Activated T-helper 2 cell treated with anti-CD3 and anti-CD28 coated beads, Interferon-gamma antibody, Interleukin-2, Interleukin-4, amounts not matched to agents 10 μg/mL and 5 μg/mL and 100 μg/mL, durations not matched to agents 14 hours and 24 hours and 36 hours (primary cell): ENCODE measurements around the gene ANXA3. TPM values are rescaled to one million over a fixed set of nuclear protein-coding genes. Genes with fewer than 3 reads are reported as not detected.
"Not testable (repeated sequence)": the region's sequence is repeated elsewhere in the genome, so short reads cannot be mapped to it uniquely, and the experiment has no call there.

Source experiments
- DNase-seq: peaks from one replicate; pipeline ENCODE4 v3.0.0; 2021; ENCODE audit warnings: low spot score
- H3K27ac Mint-ChIP-seq: one replicate; pipeline ENCODE4 v1.8.0; 2021; ENCODE audit warnings: mixed read lengths
- H3K27me3 Mint-ChIP-seq: one replicate; pipeline ENCODE4 v1.8.0; 2021; ENCODE audit warnings: low read depth, mixed read lengths
- H3K36me3 Mint-ChIP-seq: one replicate; pipeline ENCODE4 v1.8.0; 2021; ENCODE audit warnings: low read depth, mixed read lengths
- H3K4me1 Mint-ChIP-seq: one replicate; pipeline ENCODE4 v1.8.0; 2021; ENCODE audit warnings: low read depth, mixed read lengths
- H3K4me3 Mint-ChIP-seq: one replicate; pipeline ENCODE4 v1.8.0; 2021; ENCODE audit warnings: low read depth, mild to moderate bottlenecking, moderate library complexity, mixed read lengths
- H3K9me3 Mint-ChIP-seq: one replicate; pipeline ENCODE4 v1.8.0; 2021; ENCODE audit warnings: mixed read lengths
- intact Hi-C: fragments of 100-400 bp; cut with micrococcal nuclease; formaldehyde crosslinking; loops from one replicate; pipeline ENCODE4 v1.15.1; 2023
- total RNA-seq: library from RNA; stranded (reverse); gene quantifications from 2 replicates; pipeline ENCODE4 v1.2.3, GENCODE V29; 2022

ANXA3 gene
- total RNA-seq, 1 donor from 2014 or later: not detected

DNA sequence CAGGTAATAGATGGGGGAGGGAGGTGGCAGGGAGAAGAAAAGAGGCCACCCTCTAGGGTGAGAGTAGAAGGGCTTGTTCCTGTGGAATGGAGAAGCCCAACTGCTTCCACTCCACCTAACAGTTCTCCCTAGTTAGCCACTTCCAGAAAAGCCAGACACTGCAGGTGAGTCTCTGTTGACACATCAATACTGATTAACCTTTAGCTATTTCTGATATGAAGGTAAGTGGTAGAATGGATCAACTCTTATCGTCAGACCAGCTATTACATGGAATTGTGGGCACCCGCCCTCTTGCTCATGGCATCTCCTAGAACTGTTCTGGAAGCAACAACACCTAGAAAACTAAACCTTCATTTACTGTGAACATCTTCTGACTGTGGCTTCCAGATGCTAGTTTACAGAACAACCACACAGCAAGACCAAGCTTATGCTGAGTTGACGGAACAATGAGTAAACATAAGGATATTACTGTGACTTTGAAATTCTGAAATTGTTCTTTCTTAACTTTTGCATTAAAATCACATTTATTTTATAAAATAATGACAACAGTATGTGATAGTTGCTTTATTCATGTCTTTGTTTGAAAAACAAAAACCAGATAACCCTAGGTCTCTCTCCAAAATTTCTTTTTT lies 44.7 kb downstream of the ANXA3 start:
- Mint-ChIP-seq H3K9me3 (no peaks in the 10 kb centered on the region), H3K4me3 (no peak overlapping the region), H3K36me3 (no peaks in the 10 kb centered on the region), H3K4me1 (no peaks in the 10 kb centered on the region), H3K27me3 (peaks cover 13% of the 10 kb centered on the region), H3K27ac (no peak overlapping the region)
- DNase-seq: no peak
- intact Hi-C loops: no loop called here

DNA sequence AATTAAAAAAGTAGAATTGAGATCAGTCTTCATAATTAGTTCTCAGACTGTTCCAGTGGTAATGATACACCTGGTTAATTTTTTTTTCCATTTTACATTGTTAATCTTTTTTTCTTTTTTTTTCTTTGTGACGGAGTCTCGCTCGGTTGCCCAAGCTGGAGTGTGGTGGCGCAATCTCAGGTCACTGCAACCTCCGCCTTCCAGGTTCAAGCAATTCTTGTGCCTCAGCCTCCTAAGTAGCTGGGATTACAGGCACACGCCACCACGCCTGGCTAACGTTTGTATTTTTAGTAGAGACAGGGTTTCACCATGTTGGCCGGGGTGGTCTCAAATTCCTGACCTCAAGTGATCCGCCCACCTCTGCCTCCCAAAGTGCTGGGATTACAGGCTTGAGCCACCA lies 46.9 kb downstream of the ANXA3 start:
- H3K4me1 Mint-ChIP-seq, H3K36me3 Mint-ChIP-seq, H3K4me3 Mint-ChIP-seq, H3K9me3 Mint-ChIP-seq, H3K27ac Mint-ChIP-seq, intact Hi-C loops, DNase-seq: not testable (repeated sequence)
- H3K27me3 Mint-ChIP-seq: peaks cover 17% of the 10 kb centered on the region

DNA sequence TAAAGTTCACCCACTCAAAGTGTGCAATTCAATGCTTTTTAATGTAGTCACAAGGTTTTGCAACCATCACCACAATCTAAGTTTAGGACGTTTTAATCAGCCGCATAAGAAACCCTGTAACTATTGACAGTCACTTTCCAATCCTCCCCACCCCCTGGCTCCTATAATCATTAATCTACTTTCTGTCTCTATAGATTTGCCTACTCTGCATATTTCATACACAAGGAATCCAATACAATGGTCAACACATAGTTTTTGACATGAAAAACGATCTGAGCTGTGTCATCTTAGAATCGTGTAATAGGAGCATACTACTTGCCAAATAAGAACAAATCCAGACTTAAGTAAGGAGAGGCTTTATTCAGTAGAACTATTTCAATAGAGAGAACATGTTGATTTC lies 47.6 kb downstream of the ANXA3 start:
- DNase-seq: no peak
- H3K27ac Mint-ChIP-seq: no peak overlapping the region
- no peaks in the 10 kb centered on the region for H3K36me3 Mint-ChIP-seq
- no peaks in the 10 kb centered on the region for H3K9me3 Mint-ChIP-seq
- peaks cover 21% of the 10 kb centered on the region for H3K27me3 Mint-ChIP-seq
- intact Hi-C loops: no loop called here
- H3K4me1 Mint-ChIP-seq: peaks cover 6% of the 10 kb centered on the region
- H3K4me3 Mint-ChIP-seq: no peak overlapping the region

DNA sequence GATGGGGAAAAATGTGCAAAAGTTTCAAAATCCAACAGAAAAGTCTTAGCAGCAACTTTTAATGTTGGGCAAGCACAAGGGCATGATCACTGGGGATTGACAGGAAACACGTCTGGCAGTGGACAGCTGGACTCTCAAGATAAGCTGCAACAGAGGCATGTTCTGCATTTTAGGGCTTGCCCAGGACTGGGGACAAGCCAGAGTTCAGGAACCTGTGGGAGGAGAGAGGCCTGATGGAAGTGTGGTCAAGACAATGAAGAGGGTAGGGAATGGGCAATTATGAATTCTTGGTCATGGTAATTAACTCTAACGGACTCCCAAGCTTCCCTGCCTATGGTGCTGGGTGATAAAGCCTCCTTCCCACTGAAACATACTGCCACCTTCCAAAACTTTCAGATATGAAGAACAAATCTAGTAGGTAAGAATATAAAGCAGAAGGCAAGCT lies 48.4 kb downstream of the ANXA3 start:
- H3K27me3 Mint-ChIP-seq: peaks cover 21% of the 10 kb centered on the region
- H3K4me1 Mint-ChIP-seq: peaks cover 6% of the 10 kb centered on the region
- H3K27ac Mint-ChIP-seq: no peak overlapping the region
- intact Hi-C loops: no loop called here
- H3K36me3 Mint-ChIP-seq: no peaks in the 10 kb centered on the region
- no peaks in the 10 kb centered on the region for H3K9me3 Mint-ChIP-seq
- no peak for DNase-seq
- H3K4me3 Mint-ChIP-seq: no peak overlapping the region

DNA sequence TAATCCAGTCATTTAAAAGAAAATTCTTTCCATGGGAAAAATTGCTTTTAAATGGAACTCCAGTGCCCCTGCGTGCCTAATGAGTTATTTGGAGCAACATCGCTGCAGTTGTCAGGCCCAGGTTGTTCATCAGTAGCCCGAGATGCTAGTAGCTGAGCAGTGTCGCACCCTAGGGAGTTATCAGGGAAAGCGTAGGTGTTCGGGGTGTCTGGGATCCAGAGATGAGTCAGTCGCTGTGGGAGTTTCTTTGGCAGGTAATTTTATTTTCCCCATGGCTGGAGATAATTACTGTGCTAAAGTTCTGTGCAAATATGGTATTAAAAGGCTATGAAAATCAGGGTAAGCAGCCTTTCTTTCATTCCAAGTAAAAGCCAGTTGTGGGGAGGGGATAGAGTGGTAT lies 49.4 kb downstream of the ANXA3 start:
- Mint-ChIP-seq H3K9me3 (no peaks in the 10 kb centered on the region), H3K27ac (no peak overlapping the region), H3K36me3 (no peaks in the 10 kb centered on the region), H3K4me1 (peaks cover 6% of the 10 kb centered on the region), H3K27me3 (peaks cover 13% of the 10 kb centered on the region), H3K4me3 (no peak overlapping the region)
- no peak for DNase-seq
- intact Hi-C loops: no loop called here

DNA sequence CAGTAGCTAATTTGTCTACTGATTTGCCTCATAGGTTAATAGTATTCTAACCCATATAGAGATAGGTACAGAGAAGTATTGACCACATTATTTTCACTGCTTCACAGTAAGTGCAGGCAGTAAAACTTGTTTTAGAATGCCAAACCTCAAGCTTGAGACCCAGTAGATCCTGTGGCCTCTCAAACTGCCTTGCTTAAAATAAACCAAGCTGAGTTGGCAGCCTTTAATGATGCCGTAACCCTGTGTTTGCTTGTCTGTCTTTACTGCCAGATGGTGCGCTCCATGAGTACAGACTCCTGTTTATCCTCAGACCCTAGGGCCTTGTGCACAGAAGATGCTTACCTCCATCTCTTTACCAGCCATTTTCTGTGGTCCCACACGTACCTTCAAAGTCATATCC lies 50.8 kb downstream of the ANXA3 start:
- intact Hi-C loops: no loop called here
- peaks cover 6% of the 10 kb centered on the region for H3K4me1 Mint-ChIP-seq
- H3K4me3 Mint-ChIP-seq: no peak overlapping the region
- H3K36me3 Mint-ChIP-seq: no peaks in the 10 kb centered on the region
- no peaks in the 10 kb centered on the region for H3K9me3 Mint-ChIP-seq
- H3K27ac Mint-ChIP-seq: no peak overlapping the region
- peaks cover 13% of the 10 kb centered on the region for H3K27me3 Mint-ChIP-seq
- no peak for DNase-seq

DNA sequence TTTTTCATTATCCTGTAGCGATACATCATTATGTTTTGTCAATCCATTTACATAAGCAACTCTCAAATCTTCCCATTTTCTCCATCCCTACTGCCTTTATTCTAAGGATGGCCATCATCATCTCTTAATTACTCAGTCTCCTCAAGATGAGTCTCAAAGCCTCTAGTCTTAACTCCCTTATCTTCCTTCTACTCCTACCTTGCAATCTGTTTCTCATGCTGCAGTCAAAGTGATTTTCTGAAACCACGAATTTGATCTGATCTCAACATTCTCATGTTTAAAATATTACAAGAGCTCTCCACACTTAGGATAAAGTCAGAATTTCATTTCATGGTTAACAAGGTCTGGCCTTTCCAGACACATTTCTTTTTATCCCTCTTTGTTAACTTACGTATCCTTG lies 51.8 kb downstream of the ANXA3 start:
- no peak overlapping the region for H3K27ac Mint-ChIP-seq
- H3K9me3 Mint-ChIP-seq: no peaks in the 10 kb centered on the region
- H3K4me3 Mint-ChIP-seq: no peak overlapping the region
- intact Hi-C loops: no loop called here
- no peaks in the 10 kb centered on the region for H3K36me3 Mint-ChIP-seq
- no peak for DNase-seq
- H3K27me3 Mint-ChIP-seq: peaks cover 20% of the 10 kb centered on the region
- peaks cover 6% of the 10 kb centered on the region for H3K4me1 Mint-ChIP-seq

DNA sequence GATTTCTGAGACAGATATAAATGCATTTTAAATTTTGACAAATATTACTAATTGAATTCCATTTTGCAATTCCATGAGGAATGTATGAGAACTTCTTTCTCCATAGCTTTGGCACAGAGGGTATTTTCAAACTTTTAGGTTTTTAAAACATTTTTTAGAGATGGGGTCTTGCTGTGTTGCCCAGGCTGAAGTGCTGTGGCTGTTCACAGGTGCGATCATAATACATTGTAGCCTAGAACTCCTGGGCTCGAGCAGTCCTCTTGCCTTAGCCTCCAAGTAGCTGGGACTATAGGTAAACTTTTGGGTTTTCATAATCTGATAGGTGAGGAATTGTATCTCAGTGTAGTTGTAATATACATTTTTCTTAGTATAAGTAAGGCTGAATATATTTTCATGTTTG lies 53.4 kb downstream of the ANXA3 start:
- H3K27me3 Mint-ChIP-seq: peaks cover 21% of the 10 kb centered on the region
- H3K9me3 Mint-ChIP-seq: no peaks in the 10 kb centered on the region
- DNase-seq: no peak
- H3K4me1 Mint-ChIP-seq: peaks cover 6% of the 10 kb centered on the region
- intact Hi-C loops: no loop called here
- H3K4me3 Mint-ChIP-seq: no peak overlapping the region
- no peaks in the 10 kb centered on the region for H3K36me3 Mint-ChIP-seq
- H3K27ac Mint-ChIP-seq: no peak overlapping the region

DNA sequence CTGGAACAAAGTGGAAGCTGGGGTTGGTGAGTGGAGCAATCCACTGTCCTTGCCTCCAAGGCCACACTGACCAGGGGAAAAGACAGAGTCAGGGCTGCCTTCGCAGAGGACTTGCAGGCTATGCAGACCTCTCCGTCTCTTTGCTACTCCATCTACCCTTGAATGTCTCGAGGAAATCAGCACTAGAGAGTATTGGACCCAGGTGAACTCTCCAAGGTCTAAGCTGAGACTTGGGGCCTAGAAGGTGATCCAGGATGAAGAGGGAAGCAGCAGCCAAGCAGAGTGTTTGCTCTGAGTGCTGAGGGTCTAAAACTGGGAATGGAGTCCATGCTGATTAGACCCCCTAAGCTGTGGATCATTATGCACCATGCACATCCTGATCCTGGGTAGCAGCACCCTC lies 54.5 kb downstream of the ANXA3 start:
- no peaks in the 10 kb centered on the region for H3K9me3 Mint-ChIP-seq

DNA sequence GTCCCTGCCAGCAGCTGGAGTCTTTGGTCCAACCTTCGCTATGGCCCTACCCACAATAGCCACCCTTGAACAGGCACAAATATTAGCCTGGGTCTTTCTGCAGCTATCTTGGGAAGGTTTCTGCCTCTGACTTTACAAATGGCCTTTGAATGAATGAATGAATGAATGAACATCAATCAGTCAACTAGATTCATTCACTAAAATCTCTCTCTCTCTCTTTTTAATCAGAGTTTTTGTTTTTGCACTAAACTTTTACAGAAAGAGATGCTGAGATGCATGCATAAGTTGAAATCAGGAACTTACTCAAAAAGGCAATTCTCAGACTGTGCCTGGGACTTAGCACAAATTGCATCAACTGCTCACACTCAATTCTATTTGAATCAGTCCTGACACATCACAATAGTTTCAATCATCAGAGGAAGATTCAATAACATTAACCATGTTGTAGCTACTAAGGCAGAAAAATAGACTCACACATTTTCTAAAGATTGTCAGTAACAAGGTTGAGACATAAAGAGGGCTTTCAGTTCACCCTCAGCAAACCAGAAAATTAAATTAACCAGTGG lies 55.0 kb downstream of the ANXA3 start:
- no peak for DNase-seq
- Mint-ChIP-seq H3K4me1 (peaks cover 20% of the 10 kb centered on the region), H3K9me3 (no peaks in the 10 kb centered on the region)

More for the DNA sequence above, 54.5 kb downstream of the ANXA3 start:
- no peak for DNase-seq
- intact Hi-C loops: no loop called here
- Mint-ChIP-seq H3K4me1 (peaks cover 14% of the 10 kb centered on the region), H3K27me3 (peaks cover 18% of the 10 kb centered on the region), H3K36me3 (no peaks in the 10 kb centered on the region), H3K4me3 (no peak overlapping the region), H3K27ac (no peak overlapping the region)

DNA sequence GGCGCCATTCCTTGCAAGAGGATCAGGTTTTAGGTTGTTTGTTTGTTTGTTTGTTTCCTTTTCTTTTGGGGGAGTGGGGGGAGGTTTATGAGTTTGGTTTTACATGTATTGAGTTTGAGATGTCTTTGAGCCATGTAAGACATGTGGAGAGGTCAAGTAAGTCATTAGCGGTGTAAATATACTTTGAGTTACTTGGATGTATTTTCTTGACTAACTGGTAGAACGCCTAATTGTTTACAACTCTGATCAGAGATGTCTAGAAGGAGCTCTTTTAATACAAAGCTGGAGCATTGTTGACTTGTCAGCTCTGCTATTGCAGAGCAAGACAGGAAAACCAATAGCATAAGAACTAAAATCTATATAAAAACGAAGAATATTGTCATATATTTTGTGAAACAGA lies 57.1 kb downstream of the ANXA3 start:
- H3K27ac Mint-ChIP-seq: no peak overlapping the region
- intact Hi-C loops: no loop called here
- H3K9me3 Mint-ChIP-seq: no peaks in the 10 kb centered on the region
- H3K27me3 Mint-ChIP-seq: peaks cover 11% of the 10 kb centered on the region
- peaks cover 36% of the 10 kb centered on the region for H3K4me1 Mint-ChIP-seq
- DNase-seq: no peak
- H3K4me3 Mint-ChIP-seq: no peak overlapping the region
- H3K36me3 Mint-ChIP-seq: no peaks in the 10 kb centered on the region

More for the DNA sequence above, 55.0 kb downstream of the ANXA3 start:
- no peaks in the 10 kb centered on the region for H3K36me3 Mint-ChIP-seq
- H3K27me3 Mint-ChIP-seq: peaks cover 18% of the 10 kb centered on the region
- intact Hi-C loops: no loop called here
- no peak overlapping the region for H3K27ac Mint-ChIP-seq
- H3K4me3 Mint-ChIP-seq: no peak overlapping the region

DNA sequence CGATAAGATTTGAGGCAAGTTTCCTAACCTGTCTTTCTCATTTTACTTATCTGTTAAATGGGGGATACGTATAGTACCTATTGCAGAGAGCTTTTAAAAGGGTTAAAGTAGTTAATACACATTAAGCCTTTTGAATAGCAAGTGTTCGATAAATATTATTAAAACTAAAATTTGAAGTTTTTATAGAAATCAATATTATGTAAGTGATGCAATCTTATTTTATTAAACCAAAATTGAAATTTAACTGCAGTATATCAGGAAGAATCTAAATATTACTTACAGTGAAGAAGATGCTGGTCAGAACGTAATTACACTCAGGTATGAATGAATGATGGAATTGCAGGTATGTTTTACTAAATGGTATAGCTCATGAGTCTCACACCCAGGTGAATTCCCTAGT lies 58.0 kb downstream of the ANXA3 start:
- H3K9me3 Mint-ChIP-seq: no peaks in the 10 kb centered on the region
- no peak overlapping the region for H3K27ac Mint-ChIP-seq
- H3K4me3 Mint-ChIP-seq: no peak overlapping the region
- H3K36me3 Mint-ChIP-seq: no peaks in the 10 kb centered on the region
- H3K27me3 Mint-ChIP-seq: peaks cover 10% of the 10 kb centered on the region
- H3K4me1 Mint-ChIP-seq: peaks cover 42% of the 10 kb centered on the region
- intact Hi-C loops: no loop called here
- DNase-seq: no peak

DNA sequence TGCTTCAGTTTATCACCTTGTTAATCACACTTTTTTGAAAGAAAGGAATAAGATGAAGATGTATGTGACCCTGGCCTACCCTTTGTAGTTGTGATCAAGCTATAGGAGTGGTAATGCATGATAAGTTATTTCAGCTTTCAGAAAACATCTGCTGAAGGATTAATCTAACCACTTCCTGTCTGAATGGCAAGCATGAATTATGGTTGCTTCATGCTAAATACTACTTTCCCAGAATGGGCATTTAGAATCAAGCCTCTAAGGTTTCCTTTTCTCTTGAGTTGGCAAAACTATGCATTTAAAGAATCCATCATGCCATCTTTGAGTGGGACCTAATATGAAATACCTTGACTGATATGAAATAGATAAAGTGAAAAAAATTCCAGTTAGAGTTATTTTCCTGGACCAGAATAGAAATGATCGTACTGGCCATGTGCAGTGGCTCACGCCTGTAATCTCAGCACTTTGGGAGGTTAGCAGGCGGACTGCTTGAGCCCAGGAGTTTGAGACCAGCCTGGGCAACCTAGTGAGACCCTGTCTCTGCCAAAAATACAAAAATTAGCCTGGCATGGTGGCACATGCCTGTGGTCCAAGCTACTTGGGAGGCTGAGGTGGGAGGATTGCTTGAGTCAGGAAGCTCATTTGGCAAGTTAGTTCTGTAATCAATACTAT lies 59.1 kb downstream of the ANXA3 start:
- peaks cover 45% of the 10 kb centered on the region for H3K4me1 Mint-ChIP-seq
- no peak for DNase-seq

More for the DNA sequence above, 59.1 kb downstream of the ANXA3 start:
- Mint-ChIP-seq H3K27me3 (peaks cover 10% of the 10 kb centered on the region), H3K27ac (no peak overlapping the region), H3K4me3 (no peak overlapping the region), H3K9me3 (no peaks in the 10 kb centered on the region), H3K36me3 (no peaks in the 10 kb centered on the region)
- intact Hi-C loops: no loop called here
